ENCODE data around the gene SOX12.
A peak's percentile ranks its signal among the peaks of the same experiment; 100 is the strongest.

The SOX12 gene

DNA sequence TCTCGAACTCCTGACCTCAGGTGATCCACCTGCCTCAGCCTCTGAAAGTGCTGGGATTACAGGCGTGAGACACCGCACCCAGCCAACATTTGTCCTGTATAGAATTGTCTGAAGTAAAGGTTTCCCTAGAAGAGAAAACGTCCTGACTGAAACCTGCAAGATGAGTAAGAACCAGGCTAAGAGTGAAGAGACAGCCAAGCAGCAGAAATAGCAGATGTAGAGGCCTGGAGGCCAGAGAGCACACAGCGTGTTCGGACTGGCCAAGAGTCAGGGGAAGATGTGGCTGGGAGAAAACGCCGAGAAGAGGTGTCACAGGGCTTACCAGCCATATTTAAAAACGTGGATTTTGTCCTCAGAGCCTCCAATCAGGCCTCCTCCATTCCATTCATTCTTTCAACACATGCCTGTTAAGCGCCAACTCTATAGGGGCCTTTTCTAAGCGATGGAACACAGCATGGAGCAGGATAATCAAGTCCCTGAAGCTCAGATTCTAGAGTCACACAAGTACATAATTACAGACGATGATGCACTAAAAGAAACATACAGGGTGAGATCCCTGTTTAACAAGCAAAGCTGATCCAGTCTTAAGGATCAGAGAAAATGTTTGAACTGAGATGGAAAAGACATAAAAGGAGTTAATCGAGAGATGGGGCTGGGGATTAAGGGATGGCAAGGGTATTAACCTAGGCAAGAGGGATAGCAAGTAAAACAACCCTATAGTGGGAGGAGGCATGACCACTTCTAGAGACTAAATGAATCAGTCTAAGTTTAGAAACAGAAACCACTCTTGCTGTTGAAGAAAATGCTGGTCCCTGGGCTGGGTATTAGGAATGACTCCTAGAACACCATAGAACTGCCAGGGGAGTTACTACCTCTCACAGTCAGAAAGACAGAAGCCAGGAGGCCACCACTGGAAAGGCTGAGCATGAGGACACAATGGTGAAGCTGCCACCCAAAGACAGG, 23.2 kb upstream of the SOX12 start:
- H3K36me3 ChIP-seq (ENCODE audit: control insufficient read depth in 5 of 5, insufficient read depth in 5 of 5, low read length in 5 of 5), result peaks cover 0 to 8% (median 0%) of the 10 kb centered on the region in 5 donors
- no peak overlapping the region for H3K4me3 ChIP-seq (ENCODE audit: low read depth in 1 of 5, low read length in 5 of 5)
- no peak overlapping the region for H3K27ac ChIP-seq (ENCODE audit: low read depth, low read length)
- peaks cover 7 to 40% (median 35%) of the 10 kb centered on the region in 5 donors for H3K4me1 ChIP-seq (ENCODE audit: control insufficient read depth in 5 of 5, insufficient read depth in 5 of 5, low read length in 5 of 5)
- no peaks in the 10 kb centered on the region for H3K9me3 ChIP-seq (ENCODE audit: control insufficient read depth in 5 of 5, low read length in 5 of 5)
- H3K9ac ChIP-seq (ENCODE audit: low read length in 5 of 5), result no peak overlapping the region
- no peaks in the 10 kb centered on the region for H3K27me3 ChIP-seq (ENCODE audit: control insufficient read depth in 5 of 5, insufficient read depth in 4 of 5, low read length in 5 of 5)

- no peak overlapping the region for H3K4me3 ChIP-seq (ENCODE audit: low read depth in 1 of 5, low read length in 5 of 5)
- no peak overlapping the region for H3K27ac ChIP-seq (ENCODE audit: low read depth, low read length)
- no peak overlapping the region for H3K9ac ChIP-seq (ENCODE audit: low read length in 5 of 5)
- peaks cover 0 to 26% (median 20%) of the 10 kb centered on the region in 5 donors for H3K4me1 ChIP-seq (ENCODE audit: control insufficient read depth in 5 of 5, insufficient read depth in 5 of 5, low read length in 5 of 5)
- H3K9me3 ChIP-seq (ENCODE audit: control insufficient read depth in 5 of 5, low read length in 5 of 5), result no peaks in the 10 kb centered on the region
- H3K27me3 ChIP-seq (ENCODE audit: control insufficient read depth in 5 of 5, insufficient read depth in 4 of 5, low read length in 5 of 5), result no peaks in the 10 kb centered on the region
- H3K36me3 ChIP-seq (ENCODE audit: control insufficient read depth in 5 of 5, insufficient read depth in 5 of 5, low read length in 5 of 5), result peaks cover 0 to 3% (median 0%) of the 10 kb centered on the region in 5 donors
Measured at GRCh38 chr20:305745-306144, 19.6 kb upstream of the SOX12 start.

DNA sequence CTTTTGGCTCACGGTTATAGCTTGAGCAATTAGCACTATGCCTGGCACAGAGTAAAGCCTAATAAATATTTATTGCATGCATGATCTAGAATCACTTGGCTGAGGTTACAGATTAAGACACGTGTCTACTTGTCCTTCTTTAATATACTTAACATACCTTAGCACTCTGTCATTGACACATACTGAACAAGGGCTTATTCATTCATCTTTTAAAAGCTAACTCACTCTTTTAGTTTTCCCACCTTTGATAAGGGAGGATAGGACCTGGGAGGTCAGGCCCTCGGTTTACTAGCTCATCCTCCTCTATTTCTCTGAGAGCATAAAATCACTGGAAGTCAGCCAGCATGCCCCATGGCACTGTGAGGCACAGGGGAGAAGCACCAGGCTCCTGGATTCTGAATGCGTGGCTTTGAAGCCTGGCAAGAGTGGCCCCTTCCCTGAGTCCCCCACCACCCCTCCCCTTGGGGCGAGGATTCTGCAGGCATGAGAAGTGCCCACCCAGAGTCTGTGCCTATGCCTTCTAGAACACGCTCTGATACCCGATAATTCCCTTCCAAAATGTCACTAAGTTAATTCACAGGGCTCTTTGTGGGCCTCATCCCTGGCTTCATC, 16.8 kb upstream of the SOX12 start:
- no peak overlapping the region for H3K4me3 ChIP-seq (ENCODE audit: low read depth in 1 of 5, low read length in 5 of 5)
- H3K27ac ChIP-seq (ENCODE audit: low read depth, low read length), result no peak overlapping the region
- H3K4me1 ChIP-seq (ENCODE audit: control insufficient read depth in 5 of 5, insufficient read depth in 5 of 5, low read length in 5 of 5), result peaks cover 0 to 21% (median 15%) of the 10 kb centered on the region in 5 donors
- no peak overlapping the region for H3K9ac ChIP-seq (ENCODE audit: low read length in 5 of 5)
- no peaks in the 10 kb centered on the region for H3K27me3 ChIP-seq (ENCODE audit: control insufficient read depth in 5 of 5, insufficient read depth in 4 of 5, low read length in 5 of 5)
- H3K36me3 ChIP-seq (ENCODE audit: control insufficient read depth in 5 of 5, insufficient read depth in 5 of 5, low read length in 5 of 5), result no peaks in the 10 kb centered on the region
- H3K9me3 ChIP-seq (ENCODE audit: control insufficient read depth in 5 of 5, low read length in 5 of 5), result no peaks in the 10 kb centered on the region

DNA sequence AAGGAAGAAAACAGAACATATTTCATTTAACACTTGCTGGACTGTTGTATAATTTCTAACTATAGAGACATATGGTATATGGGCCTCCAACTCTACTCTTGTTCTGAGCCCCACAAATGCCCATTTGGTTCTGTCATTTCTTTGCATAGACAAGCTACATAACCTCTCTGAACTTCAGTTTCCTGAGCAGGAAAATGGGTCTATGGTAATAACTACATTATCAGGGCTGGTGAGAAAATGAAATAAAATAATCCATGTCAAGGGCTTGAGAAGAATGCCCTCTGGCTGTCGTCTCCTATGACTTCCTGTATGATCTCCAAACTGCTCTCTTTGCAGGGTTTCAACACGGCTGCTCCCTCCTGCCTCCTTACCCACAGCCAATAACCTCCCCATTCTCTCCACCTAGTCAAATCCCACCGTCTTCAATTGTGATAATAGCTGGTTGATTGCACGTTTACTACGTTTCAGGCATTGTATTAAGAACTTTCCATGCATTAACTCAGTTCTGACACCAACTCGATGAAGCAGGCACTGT, 16.0 kb upstream of the SOX12 start:
- H3K27ac ChIP-seq (ENCODE audit: low read depth, low read length), result peak overlapping the region; percentile 58
- H3K9ac ChIP-seq (ENCODE audit: low read length in 5 of 5), result peak overlapping the region in 3 of 5 donors; percentile 2 to 32 (median 14)
- H3K4me1 ChIP-seq (ENCODE audit: control insufficient read depth in 5 of 5, insufficient read depth in 5 of 5, low read length in 5 of 5), result peaks cover 0 to 21% (median 15%) of the 10 kb centered on the region in 5 donors
- no peaks in the 10 kb centered on the region for H3K9me3 ChIP-seq (ENCODE audit: control insufficient read depth in 5 of 5, low read length in 5 of 5)
- peak overlapping the region; percentile 40 to 64 (median 56) for H3K4me3 ChIP-seq (ENCODE audit: low read depth in 1 of 5, low read length in 5 of 5)
- H3K27me3 ChIP-seq (ENCODE audit: control insufficient read depth in 5 of 5, insufficient read depth in 4 of 5, low read length in 5 of 5), result no peaks in the 10 kb centered on the region
- no peaks in the 10 kb centered on the region for H3K36me3 ChIP-seq (ENCODE audit: control insufficient read depth in 5 of 5, insufficient read depth in 5 of 5, low read length in 5 of 5)

- H3K9ac ChIP-seq (ENCODE audit: low read length in 5 of 5), result peak overlapping the region in 3 of 5 donors; percentile 2 to 32 (median 14)
- no peaks in the 10 kb centered on the region for H3K9me3 ChIP-seq (ENCODE audit: control insufficient read depth in 5 of 5, low read length in 5 of 5)
- H3K27me3 ChIP-seq (ENCODE audit: control insufficient read depth in 5 of 5, insufficient read depth in 4 of 5, low read length in 5 of 5), result no peaks in the 10 kb centered on the region
- peak overlapping the region; percentile 58 for H3K27ac ChIP-seq (ENCODE audit: low read depth, low read length)
- no peaks in the 10 kb centered on the region for H3K36me3 ChIP-seq (ENCODE audit: control insufficient read depth in 5 of 5, insufficient read depth in 5 of 5, low read length in 5 of 5)
- H3K4me1 ChIP-seq (ENCODE audit: control insufficient read depth in 5 of 5, insufficient read depth in 5 of 5, low read length in 5 of 5), result peaks cover 0 to 18% (median 15%) of the 10 kb centered on the region in 5 donors
- peak overlapping the region; percentile 40 to 64 (median 56) for H3K4me3 ChIP-seq (ENCODE audit: low read depth in 1 of 5, low read length in 5 of 5)
Measured at GRCh38 chr20:309841-310644, 15.3 kb upstream of the SOX12 start.

- peaks cover 0 to 18% (median 15%) of the 10 kb centered on the region in 5 donors for H3K4me1 ChIP-seq (ENCODE audit: control insufficient read depth in 5 of 5, insufficient read depth in 5 of 5, low read length in 5 of 5)
- no peaks in the 10 kb centered on the region for H3K36me3 ChIP-seq (ENCODE audit: control insufficient read depth in 5 of 5, insufficient read depth in 5 of 5, low read length in 5 of 5)
- peak overlapping the region in 3 of 5 donors; percentile 40 to 64 (median 54) for H3K4me3 ChIP-seq (ENCODE audit: low read depth in 1 of 5, low read length in 5 of 5)
- no peaks in the 10 kb centered on the region for H3K9me3 ChIP-seq (ENCODE audit: control insufficient read depth in 5 of 5, low read length in 5 of 5)
- H3K9ac ChIP-seq (ENCODE audit: low read length in 5 of 5), result peak overlapping the region in 1 of 5 donors; percentile 4
- no peaks in the 10 kb centered on the region for H3K27me3 ChIP-seq (ENCODE audit: control insufficient read depth in 5 of 5, insufficient read depth in 4 of 5, low read length in 5 of 5)
- no peak overlapping the region for H3K27ac ChIP-seq (ENCODE audit: low read depth, low read length)
Measured at GRCh38 chr20:310645-311044, 14.7 kb upstream of the SOX12 start.

DNA sequence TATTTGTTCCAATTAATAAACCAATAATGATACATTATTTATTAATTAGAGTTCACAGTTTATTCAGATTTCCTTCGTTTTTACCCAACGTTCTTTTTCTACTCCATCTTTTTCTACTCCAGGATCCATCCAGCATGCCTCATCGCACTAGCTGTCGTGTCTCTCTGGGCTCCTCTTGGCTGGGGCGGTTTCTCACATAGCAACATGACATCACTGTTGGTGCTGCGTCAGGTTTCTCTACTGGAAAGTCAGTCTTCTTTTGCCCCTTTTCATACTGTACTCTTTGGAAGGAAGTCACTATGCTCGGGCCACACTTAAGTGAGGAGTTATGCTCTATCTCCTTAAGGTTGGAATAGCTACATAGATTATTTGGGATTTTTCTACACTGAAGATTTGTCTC, 13.7 kb upstream of the SOX12 start:
- Histone ChIP-seq H3K9ac (ENCODE audit: low read length in 5 of 5) (no peak overlapping the region), H3K4me1 (ENCODE audit: control insufficient read depth in 5 of 5, insufficient read depth in 5 of 5, low read length in 5 of 5) (peaks cover 0 to 18% (median 15%) of the 10 kb centered on the region in 5 donors), H3K36me3 (ENCODE audit: control insufficient read depth in 5 of 5, insufficient read depth in 5 of 5, low read length in 5 of 5) (no peaks in the 10 kb centered on the region), H3K27ac (ENCODE audit: low read depth, low read length) (no peak overlapping the region), H3K27me3 (ENCODE audit: control insufficient read depth in 5 of 5, insufficient read depth in 4 of 5, low read length in 5 of 5) (no peaks in the 10 kb centered on the region), H3K9me3 (ENCODE audit: control insufficient read depth in 5 of 5, low read length in 5 of 5) (no peaks in the 10 kb centered on the region), H3K4me3 (ENCODE audit: low read depth in 1 of 5, low read length in 5 of 5) (no peak overlapping the region)

DNA sequence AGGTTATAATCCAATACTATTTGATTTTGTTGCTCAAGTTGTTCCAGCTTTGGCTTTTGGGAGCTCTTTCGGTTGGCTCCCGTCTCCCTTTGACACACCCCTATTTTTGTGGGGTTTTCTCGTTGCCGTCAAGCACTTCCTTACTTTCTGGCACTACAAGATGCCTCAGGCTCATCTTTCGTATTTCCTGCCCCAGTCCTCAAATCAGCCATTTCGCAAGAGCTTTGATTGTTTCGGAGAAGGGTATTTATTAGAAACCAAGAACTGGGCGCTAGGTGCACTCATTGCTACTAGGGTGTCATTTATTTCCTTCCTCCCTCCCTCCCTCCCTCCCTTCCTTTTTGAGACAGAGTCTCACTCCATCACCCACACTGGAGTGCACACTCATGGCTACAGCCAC, 13.3 kb upstream of the SOX12 start:
- H3K36me3 ChIP-seq (ENCODE audit: control insufficient read depth in 5 of 5, insufficient read depth in 5 of 5, low read length in 5 of 5), result peaks cover 0 to 1% (median 0%) of the 10 kb centered on the region in 5 donors
- no peak overlapping the region for H3K9ac ChIP-seq (ENCODE audit: low read length in 5 of 5)
- no peaks in the 10 kb centered on the region for H3K9me3 ChIP-seq (ENCODE audit: control insufficient read depth in 5 of 5, low read length in 5 of 5)
- no peak overlapping the region for H3K27ac ChIP-seq (ENCODE audit: low read depth, low read length)
- peaks cover 0 to 18% (median 15%) of the 10 kb centered on the region in 5 donors for H3K4me1 ChIP-seq (ENCODE audit: control insufficient read depth in 5 of 5, insufficient read depth in 5 of 5, low read length in 5 of 5)
- H3K4me3 ChIP-seq (ENCODE audit: low read depth in 1 of 5, low read length in 5 of 5), result no peak overlapping the region
- no peaks in the 10 kb centered on the region for H3K27me3 ChIP-seq (ENCODE audit: control insufficient read depth in 5 of 5, insufficient read depth in 4 of 5, low read length in 5 of 5)

DNA sequence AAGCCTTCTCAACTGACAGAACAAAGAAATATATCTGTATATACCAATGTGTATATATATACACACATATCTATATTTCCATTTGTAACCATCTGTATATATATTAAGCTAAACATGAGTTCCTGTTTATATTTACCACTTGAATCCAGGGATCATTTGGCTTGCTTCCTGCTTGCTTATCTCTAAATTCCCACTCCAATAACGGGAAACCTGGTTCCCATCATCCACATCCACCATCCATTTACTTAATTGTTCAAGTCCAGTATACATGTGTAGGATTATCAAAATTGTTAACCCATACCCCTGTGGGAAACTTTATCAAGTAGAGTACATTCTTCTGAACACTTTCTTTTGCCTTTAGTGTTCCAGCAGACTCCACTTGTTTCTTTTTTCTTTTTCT, 12.5 kb upstream of the SOX12 start:
- peaks cover 0 to 18% (median 15%) of the 10 kb centered on the region in 5 donors for H3K4me1 ChIP-seq (ENCODE audit: control insufficient read depth in 5 of 5, insufficient read depth in 5 of 5, low read length in 5 of 5)
- no peaks in the 10 kb centered on the region for H3K9me3 ChIP-seq (ENCODE audit: control insufficient read depth in 5 of 5, low read length in 5 of 5)
- H3K36me3 ChIP-seq (ENCODE audit: control insufficient read depth in 5 of 5, insufficient read depth in 5 of 5, low read length in 5 of 5), result peaks cover 0 to 3% (median 0%) of the 10 kb centered on the region in 5 donors
- H3K9ac ChIP-seq (ENCODE audit: low read length in 5 of 5), result no peak overlapping the region
- no peak overlapping the region for H3K27ac ChIP-seq (ENCODE audit: low read depth, low read length)
- no peak overlapping the region for H3K4me3 ChIP-seq (ENCODE audit: low read depth in 1 of 5, low read length in 5 of 5)
- H3K27me3 ChIP-seq (ENCODE audit: control insufficient read depth in 5 of 5, insufficient read depth in 4 of 5, low read length in 5 of 5), result no peaks in the 10 kb centered on the region

Data from subcutaneous abdominal adipose tissue (tissue), 5 donors.